ENCODE results near the gene TP53TG3F.
"Not testable (repeated sequence)": the region's sequence is repeated elsewhere in the genome, so short reads cannot be mapped to it uniquely, and the experiment has no call there.

Gene TP53TG3F, protein sequence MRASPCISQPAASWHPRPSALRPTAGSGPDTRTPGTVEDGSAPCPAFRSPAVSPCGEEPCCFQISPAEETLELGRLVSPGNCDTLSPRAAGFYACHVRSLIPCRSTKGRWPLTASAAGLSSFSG

GRCh38 chr16:33459312-33459711, at the start of gene TP53TG3F:
Gene TP53TG3F (plus strand): TSS chr16:33459612. CDS start chr16:33459680, 68 bp downstream.
- H3K9me3 ChIP-seq (ENCODE audit: control insufficient read depth in 2 of 2, low read length in 2 of 2); H3K27ac ChIP-seq (ENCODE audit: low read depth in 2 of 2, low read length in 2 of 2); H3K9ac ChIP-seq (ENCODE audit: low read depth in 1 of 2, low read length in 2 of 2); H3K4me1 ChIP-seq (ENCODE audit: control insufficient read depth in 2 of 2, insufficient read depth in 2 of 2, low read length in 2 of 2); H3K36me3 ChIP-seq (ENCODE audit: control insufficient read depth in 2 of 2, insufficient read depth in 2 of 2, low read length in 2 of 2); H3K4me3 ChIP-seq (ENCODE audit: low read length in 2 of 2); H3K27me3 ChIP-seq (ENCODE audit: control insufficient read depth in 2 of 2, insufficient read depth in 2 of 2, low read length in 2 of 2): not testable (repeated sequence)

DNA sequence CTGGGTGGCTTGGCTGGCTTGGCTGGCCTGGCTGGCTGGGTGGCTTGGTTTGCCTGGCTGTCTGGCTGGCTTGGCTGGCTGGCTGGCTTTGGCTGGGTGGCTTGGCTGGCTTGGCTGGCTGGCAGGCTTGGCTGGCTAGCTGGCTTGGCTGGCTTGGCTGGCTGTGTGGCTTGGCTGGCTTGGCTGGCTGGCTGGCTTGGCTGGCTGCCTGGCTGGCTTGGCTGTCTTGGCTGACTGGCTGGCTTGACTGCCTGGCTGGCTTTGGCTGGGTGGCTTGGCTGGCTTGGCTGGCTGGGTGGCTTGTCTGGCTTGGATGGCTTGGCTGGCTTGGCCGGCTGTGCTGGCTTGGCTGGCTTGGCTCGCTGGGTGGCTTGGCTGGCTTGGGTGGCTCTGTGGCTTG, 32.2 kb downstream of the TP53TG3F start:
- H3K4me1 ChIP-seq (ENCODE audit: control insufficient read depth in 2 of 2, insufficient read depth in 2 of 2, low read length in 2 of 2); H3K4me3 ChIP-seq (ENCODE audit: low read length in 2 of 2); H3K36me3 ChIP-seq (ENCODE audit: control insufficient read depth in 2 of 2, insufficient read depth in 2 of 2, low read length in 2 of 2); H3K9me3 ChIP-seq (ENCODE audit: control insufficient read depth in 2 of 2, low read length in 2 of 2); H3K9ac ChIP-seq (ENCODE audit: low read depth in 1 of 2, low read length in 2 of 2); H3K27me3 ChIP-seq (ENCODE audit: control insufficient read depth in 2 of 2, insufficient read depth in 2 of 2, low read length in 2 of 2); H3K27ac ChIP-seq (ENCODE audit: low read depth in 2 of 2, low read length in 2 of 2): not testable (repeated sequence)

GRCh38 chr16:33507231-33507630, 47.8 kb downstream of the TP53TG3F start:
- H3K27ac ChIP-seq (ENCODE audit: low read depth in 2 of 2, low read length in 2 of 2); H3K4me1 ChIP-seq (ENCODE audit: control insufficient read depth in 2 of 2, insufficient read depth in 2 of 2, low read length in 2 of 2): not testable (repeated sequence)

DNA sequence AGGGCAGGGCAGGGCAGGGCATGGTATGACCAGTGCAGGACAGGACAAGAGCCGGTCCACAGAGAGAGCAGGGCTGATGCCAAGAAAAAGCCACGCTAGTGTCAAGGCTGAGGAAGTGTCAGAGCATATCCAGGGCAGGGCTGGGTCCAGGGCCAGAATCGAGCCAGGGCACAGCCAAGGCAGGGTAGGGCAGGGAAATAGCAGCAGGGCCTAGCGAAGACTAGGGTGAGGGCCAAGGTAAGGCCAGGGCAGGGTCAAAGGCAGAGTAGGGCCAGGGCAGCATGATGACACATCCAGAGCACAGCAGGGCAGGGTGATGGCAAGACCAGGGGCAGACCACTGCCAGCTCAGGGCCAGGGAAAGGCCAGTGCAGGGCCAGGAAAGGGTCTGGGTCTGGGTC, 49.7 kb downstream of the TP53TG3F start:
- not testable (repeated sequence) for H3K9ac ChIP-seq (ENCODE audit: low read depth in 1 of 2, low read length in 2 of 2); H3K4me1 ChIP-seq (ENCODE audit: control insufficient read depth in 2 of 2, insufficient read depth in 2 of 2, low read length in 2 of 2); H3K27me3 ChIP-seq (ENCODE audit: control insufficient read depth in 2 of 2, insufficient read depth in 2 of 2, low read length in 2 of 2)

More at GRCh38 chr16:33507231-33507630, 47.8 kb downstream of the TP53TG3F start:
- H3K4me3 ChIP-seq (ENCODE audit: low read length in 2 of 2); H3K9me3 ChIP-seq (ENCODE audit: control insufficient read depth in 2 of 2, low read length in 2 of 2); H3K9ac ChIP-seq (ENCODE audit: low read depth in 1 of 2, low read length in 2 of 2); H3K27me3 ChIP-seq (ENCODE audit: control insufficient read depth in 2 of 2, insufficient read depth in 2 of 2, low read length in 2 of 2); H3K36me3 ChIP-seq (ENCODE audit: control insufficient read depth in 2 of 2, insufficient read depth in 2 of 2, low read length in 2 of 2): not testable (repeated sequence)

GRCh38 chr16:33509906-33510305, 50.5 kb downstream of the TP53TG3F start:
- H3K9me3 ChIP-seq (ENCODE audit: control insufficient read depth in 2 of 2, low read length in 2 of 2); H3K4me1 ChIP-seq (ENCODE audit: control insufficient read depth in 2 of 2, insufficient read depth in 2 of 2, low read length in 2 of 2); H3K27me3 ChIP-seq (ENCODE audit: control insufficient read depth in 2 of 2, insufficient read depth in 2 of 2, low read length in 2 of 2); H3K36me3 ChIP-seq (ENCODE audit: control insufficient read depth in 2 of 2, insufficient read depth in 2 of 2, low read length in 2 of 2); H3K27ac ChIP-seq (ENCODE audit: low read depth in 2 of 2, low read length in 2 of 2); H3K4me3 ChIP-seq (ENCODE audit: low read length in 2 of 2); H3K9ac ChIP-seq (ENCODE audit: low read depth in 1 of 2, low read length in 2 of 2): not testable (repeated sequence)

More for the DNA sequence above, 49.7 kb downstream of the TP53TG3F start:
- not testable (repeated sequence) for H3K9me3 ChIP-seq (ENCODE audit: control insufficient read depth in 2 of 2, low read length in 2 of 2); H3K27ac ChIP-seq (ENCODE audit: low read depth in 2 of 2, low read length in 2 of 2); H3K4me3 ChIP-seq (ENCODE audit: low read length in 2 of 2); H3K36me3 ChIP-seq (ENCODE audit: control insufficient read depth in 2 of 2, insufficient read depth in 2 of 2, low read length in 2 of 2)
